Measurements from ENCODE around the gene GSTA4.

- TF ChIP-seq PATZ1 (CRISPR knock-in tag; IDR thresholded peaks at IDR 0.05; ENCODE audit: borderline replicate concordance) (no peak), ARNTL (CRISPR knock-in tag; IDR thresholded peaks at IDR 0.05; ENCODE audit: borderline replicate concordance, low read depth) (no peak), OSR1 (CRISPR knock-in tag; IDR thresholded peaks at IDR 0.05) (no peak), RARB (CRISPR knock-in tag; IDR thresholded peaks at IDR 0.05) (no peak), PPARA (CRISPR knock-in tag; IDR thresholded peaks at IDR 0.05; ENCODE audit: borderline replicate concordance) (no peak), CREB5 (CRISPR knock-in tag; IDR thresholded peaks at IDR 0.05; ENCODE audit: low read depth) (no peak), ZFP3 (CRISPR knock-in tag; IDR thresholded peaks at IDR 0.05) (no peak)
These were observed 36.4 kb downstream of the GSTA4 start for GRCh38 chr6:52958546-52959255.

Measured in SK-N-SH treated with all-trans-retinoic acid at 6 μM for 48 hours (cell line).